ENCODE data around the gene GNA14. TPM values are rescaled to one million over a fixed set of nuclear protein-coding genes. Genes with fewer than 3 reads are reported as not detected.
A peak's percentile ranks its signal among the peaks of the same experiment; 100 is the strongest.

The GNA14 gene
- total and polyA plus RNA-seq, 2 experiments from 2014 or later: 3.9 to 10.5 TPM

DNA sequence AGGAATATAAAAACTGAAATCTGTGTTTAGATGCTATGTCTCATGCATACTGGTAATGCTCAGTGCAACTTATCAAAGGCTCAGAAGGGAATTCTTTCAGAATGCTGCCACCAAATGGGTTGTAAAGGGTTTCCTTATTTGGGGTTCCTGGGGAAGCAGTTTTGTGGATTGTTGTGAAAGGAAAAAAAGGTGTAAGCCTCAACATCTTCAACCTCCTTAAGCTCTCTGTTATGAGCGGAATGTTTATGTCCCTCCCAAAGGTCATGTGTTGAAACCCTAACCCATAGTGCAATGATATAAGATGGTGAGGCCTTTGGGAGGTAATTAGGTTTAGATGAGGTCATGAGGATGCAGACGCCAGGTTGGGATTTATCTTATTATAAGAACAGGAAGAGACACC lies 41.6 kb downstream of the GNA14 start:
- Mint-ChIP-seq H3K36me3 (ENCODE audit: low read depth) (peaks cover 3% of the 10 kb centered on the region; the same call in 1 of the 3 replicates), H3K4me3 (no peak overlapping the region), H3K27ac (no peak overlapping the region), H3K27me3 (ENCODE audit: insufficient read depth, low read depth, poor library complexity) (peaks cover 2% of the 10 kb centered on the region), H3K4me1 (peaks cover 51% of the 10 kb centered on the region), H3K9me3 (no peaks in the 10 kb centered on the region)
- DNase-seq (ENCODE audit: low spot score) (peak; percentile 19), ATAC-seq (no peak)
- Histone ChIP-seq H3K4me2 (no peak overlapping the region), H3K27ac (ENCODE audit: low read depth) (no peak overlapping the region), H3K4me1 (ENCODE audit: insufficient read depth) (peaks cover 53% of the 10 kb centered on the region), H3F3A (replicated peaks; ENCODE audit: low read depth) (peaks cover 5% of the 10 kb centered on the region; the same call in 1 of the 2 replicates), H2AFZ (no peak overlapping the region), H4K20me1 (replicated peaks; ENCODE audit: insufficient read depth) (no peaks in the 10 kb centered on the region), H3K27me3 (ENCODE audit: insufficient read depth) (no peaks in the 10 kb centered on the region), H3K79me2 (replicated peaks; ENCODE audit: insufficient read depth) (no peaks in the 10 kb centered on the region), H3K4me3 (no peak overlapping the region), H3K36me3 (ENCODE audit: insufficient read depth) (no peaks in the 10 kb centered on the region), H3K9me2 (ENCODE audit: insufficient read depth) (peaks cover 13% of the 10 kb centered on the region; the same call in 1 of the 2 replicates)
- TF ChIP-seq, protein P1, sequence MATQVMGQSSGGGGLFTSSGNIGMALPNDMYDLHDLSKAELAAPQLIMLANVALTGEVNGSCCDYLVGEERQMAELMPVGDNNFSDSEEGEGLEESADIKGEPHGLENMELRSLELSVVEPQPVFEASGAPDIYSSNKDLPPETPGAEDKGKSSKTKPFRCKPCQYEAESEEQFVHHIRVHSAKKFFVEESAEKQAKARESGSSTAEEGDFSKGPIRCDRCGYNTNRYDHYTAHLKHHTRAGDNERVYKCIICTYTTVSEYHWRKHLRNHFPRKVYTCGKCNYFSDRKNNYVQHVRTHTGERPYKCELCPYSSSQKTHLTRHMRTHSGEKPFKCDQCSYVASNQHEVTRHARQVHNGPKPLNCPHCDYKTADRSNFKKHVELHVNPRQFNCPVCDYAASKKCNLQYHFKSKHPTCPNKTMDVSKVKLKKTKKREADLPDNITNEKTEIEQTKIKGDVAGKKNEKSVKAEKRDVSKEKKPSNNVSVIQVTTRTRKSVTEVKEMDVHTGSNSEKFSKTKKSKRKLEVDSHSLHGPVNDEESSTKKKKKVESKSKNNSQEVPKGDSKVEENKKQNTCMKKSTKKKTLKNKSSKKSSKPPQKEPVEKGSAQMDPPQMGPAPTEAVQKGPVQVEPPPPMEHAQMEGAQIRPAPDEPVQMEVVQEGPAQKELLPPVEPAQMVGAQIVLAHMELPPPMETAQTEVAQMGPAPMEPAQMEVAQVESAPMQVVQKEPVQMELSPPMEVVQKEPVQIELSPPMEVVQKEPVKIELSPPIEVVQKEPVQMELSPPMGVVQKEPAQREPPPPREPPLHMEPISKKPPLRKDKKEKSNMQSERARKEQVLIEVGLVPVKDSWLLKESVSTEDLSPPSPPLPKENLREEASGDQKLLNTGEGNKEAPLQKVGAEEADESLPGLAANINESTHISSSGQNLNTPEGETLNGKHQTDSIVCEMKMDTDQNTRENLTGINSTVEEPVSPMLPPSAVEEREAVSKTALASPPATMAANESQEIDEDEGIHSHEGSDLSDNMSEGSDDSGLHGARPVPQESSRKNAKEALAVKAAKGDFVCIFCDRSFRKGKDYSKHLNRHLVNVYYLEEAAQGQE (IDR thresholded peaks at IDR 0.05; ENCODE audit: unreplicated experiment): no peak
- TF ChIP-seq, protein P2, sequence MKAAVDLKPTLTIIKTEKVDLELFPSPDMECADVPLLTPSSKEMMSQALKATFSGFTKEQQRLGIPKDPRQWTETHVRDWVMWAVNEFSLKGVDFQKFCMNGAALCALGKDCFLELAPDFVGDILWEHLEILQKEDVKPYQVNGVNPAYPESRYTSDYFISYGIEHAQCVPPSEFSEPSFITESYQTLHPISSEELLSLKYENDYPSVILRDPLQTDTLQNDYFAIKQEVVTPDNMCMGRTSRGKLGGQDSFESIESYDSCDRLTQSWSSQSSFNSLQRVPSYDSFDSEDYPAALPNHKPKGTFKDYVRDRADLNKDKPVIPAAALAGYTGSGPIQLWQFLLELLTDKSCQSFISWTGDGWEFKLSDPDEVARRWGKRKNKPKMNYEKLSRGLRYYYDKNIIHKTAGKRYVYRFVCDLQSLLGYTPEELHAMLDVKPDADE (IDR thresholded peaks at IDR 0.05): no peak
- TF ChIP-seq POLR2AphosphoS5 (IDR thresholded peaks at IDR 0.05; ENCODE audit: low read depth): no peak

DNA sequence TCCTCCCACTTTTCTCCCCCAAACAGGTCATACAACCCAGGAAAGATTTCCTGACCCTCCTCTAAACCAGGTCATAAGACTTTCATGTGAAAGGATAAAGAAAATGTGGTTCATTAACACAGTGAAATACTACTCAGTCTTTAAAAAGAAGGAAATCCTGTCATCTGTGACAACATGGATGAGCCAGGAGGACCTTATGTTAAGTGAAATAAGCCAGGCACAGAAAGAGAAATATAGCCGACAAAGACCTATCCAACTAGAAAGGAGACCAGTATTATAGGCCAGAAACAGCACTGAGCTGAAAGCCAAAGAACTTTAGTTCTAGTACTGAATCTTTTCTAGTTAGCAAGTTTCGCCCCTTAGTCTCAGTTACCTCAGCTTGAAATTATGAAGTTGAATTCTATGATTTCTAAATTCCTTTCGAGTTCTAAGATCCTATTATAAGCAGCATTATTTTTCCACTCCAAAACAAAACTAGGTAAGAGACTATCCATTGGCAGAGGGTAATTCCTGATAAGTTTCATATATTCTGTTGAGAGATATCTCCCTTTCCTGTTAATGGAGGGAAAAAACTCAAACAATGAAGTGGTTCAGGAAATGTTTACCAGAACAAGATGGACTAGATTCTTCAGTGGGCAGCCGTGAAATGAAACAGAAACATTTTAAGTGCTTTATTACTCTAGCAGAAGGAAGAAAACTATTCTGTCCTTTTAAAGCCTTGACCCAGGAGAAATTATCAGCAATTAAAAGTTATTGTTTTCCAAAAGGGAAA lies 42.5 kb downstream of the GNA14 start:
- no peak overlapping the region for H3K4me2 ChIP-seq
- Mint-ChIP-seq H3K36me3 (ENCODE audit: low read depth) (peaks cover 3% of the 10 kb centered on the region; the same call in 1 of the 3 replicates), H3K27ac (no peak overlapping the region; the same call in 1 of the 2 replicates), H3K27me3 (ENCODE audit: insufficient read depth, low read depth, poor library complexity) (peaks cover 7% of the 10 kb centered on the region), H3K4me3 (no peak overlapping the region), H3K4me1 (peaks cover 56% of the 10 kb centered on the region), H3K9me3 (no peaks in the 10 kb centered on the region)
- peaks cover 5% of the 10 kb centered on the region; the same call in 1 of the 2 replicates for H3F3A ChIP-seq (replicated peaks; ENCODE audit: low read depth)
- peaks cover 51% of the 10 kb centered on the region for H3K4me1 ChIP-seq (ENCODE audit: insufficient read depth)
- peaks cover 13% of the 10 kb centered on the region; the same call in 1 of the 2 replicates for H3K9me2 ChIP-seq (ENCODE audit: insufficient read depth)
- no peak overlapping the region for H2AFZ ChIP-seq
- H4K20me1 ChIP-seq (replicated peaks; ENCODE audit: insufficient read depth): no peaks in the 10 kb centered on the region
- no peak overlapping the region for H3K27ac ChIP-seq (ENCODE audit: low read depth)
- H3K79me2 ChIP-seq (replicated peaks; ENCODE audit: insufficient read depth): no peaks in the 10 kb centered on the region
- ATAC-seq: no peak
- DNase-seq (ENCODE audit: low spot score): no peak
- H3K4me3 ChIP-seq: no peak overlapping the region
- H3K36me3 ChIP-seq (ENCODE audit: insufficient read depth): no peaks in the 10 kb centered on the region
- H3K27me3 ChIP-seq (ENCODE audit: insufficient read depth): no peaks in the 10 kb centered on the region
- no peak for TF ChIP-seq ZNF114 (CRISPR knock-in tag; IDR thresholded peaks at IDR 0.05)
- TF ChIP-seq, protein P2 (IDR thresholded peaks at IDR 0.05): no peak
- TF ChIP-seq, protein P1 (IDR thresholded peaks at IDR 0.05; ENCODE audit: unreplicated experiment): no peak
- no peak for TF ChIP-seq EZH2 (IDR thresholded peaks at IDR 0.05; ENCODE audit: low read depth, unreplicated experiment)
- no peak for TF ChIP-seq POLR2AphosphoS5 (IDR thresholded peaks at IDR 0.05; ENCODE audit: low read depth)
- TF ChIP-seq JUNB (IDR thresholded peaks at IDR 0.05; ENCODE audit: unreplicated experiment): no peak
- no peak for TF ChIP-seq STAT1 (IDR thresholded peaks at IDR 0.05; ENCODE audit: unreplicated experiment)
- no peak for TF ChIP-seq CREB1 (CRISPR knock-in tag; IDR thresholded peaks at IDR 0.05; ENCODE audit: low read depth)
- no peak for TF ChIP-seq EZH2phosphoT487 (IDR thresholded peaks at IDR 0.05; ENCODE audit: unreplicated experiment)

Measured in GM23338 (cell line).